GM23338 (cell line): ENCODE results near the gene LRBA. TPM values are rescaled to one million over a fixed set of nuclear protein-coding genes. Genes with fewer than 3 reads are reported as not detected.
A peak's percentile ranks its signal among the peaks of the same experiment; 100 is the strongest.

Experiments
- ATAC-seq: fragments of 200-7000 bp; cut with Tn5 transposase; 3 replicates; pipeline ENCODE4 v1.9.1; 2020
- DNase-seq: peaks from one replicate; pipeline ENCODE4 v3.0.0-alpha.2; 2015; ENCODE audit warnings: low spot score
- H2AFZ ChIP-seq: fragments of 200-600 bp; sonication (generic); 2 replicates; pipeline ENCODE4 v1.8.0; 2016; ENCODE audit warnings: antibody characterized with exemption, mild to moderate bottlenecking, moderate library complexity
- H3F3A ChIP-seq: fragments of 200-600 bp; sonication (generic); replicated peaks from 2 replicates; pipeline ENCODE4 v1.8.0; 2017; ENCODE audit warnings: antibody characterized with exemption, mixed run types, low read depth
- H3K27ac ChIP-seq: fragments of 200-600 bp; sonication (generic); 2 replicates; pipeline ENCODE4 v1.6.1; 2016; ENCODE audit warnings: low read depth
- H3K27me3 ChIP-seq: fragments of 200-600 bp; sonication (generic); 2 replicates; pipeline ENCODE4 v1.8.0; 2016; ENCODE audit warnings: mild to moderate bottlenecking, mixed run types, moderate library complexity; ENCODE audit not compliant: insufficient read depth
- H3K36me3 ChIP-seq: fragments of 200-600 bp; sonication (generic); 2 replicates; pipeline ENCODE4 v1.8.0; 2016; ENCODE audit warnings: mild to moderate bottlenecking; ENCODE audit not compliant: insufficient read depth
- H3K4me1 ChIP-seq: fragments of 200-600 bp; sonication (generic); 2 replicates; pipeline ENCODE4 v1.8.0; 2016; ENCODE audit warnings: mild to moderate bottlenecking, moderate library complexity; ENCODE audit not compliant: insufficient read depth
- H3K4me2 ChIP-seq: fragments of 200-600 bp; sonication (generic); 2 replicates; pipeline ENCODE4 v1.7.1; 2017; ENCODE audit warnings: mixed run types
- H3K4me3 ChIP-seq: fragments of 200-600 bp; sonication (generic); 2 replicates; pipeline ENCODE4 v1.6.1; 2016; ENCODE audit warnings: mixed run types
- H3K79me2 ChIP-seq: fragments of 200-600 bp; sonication (generic); replicated peaks from 2 replicates; pipeline ENCODE4 v1.8.0; 2017; ENCODE audit warnings: mild to moderate bottlenecking; ENCODE audit not compliant: insufficient read depth
- H3K9me2 ChIP-seq: fragments of 200-600 bp; sonication (generic); 2 replicates; pipeline ENCODE4 v1.8.0; 2017; ENCODE audit not compliant: insufficient read depth
- H4K20me1 ChIP-seq: fragments of 200-600 bp; sonication (generic); replicated peaks from 2 replicates; pipeline ENCODE4 v1.8.0; 2017; ENCODE audit warnings: mild to moderate bottlenecking; ENCODE audit not compliant: insufficient read depth
- H3K27ac Mint-ChIP-seq: 2 replicates; pipeline ENCODE4 v1.8.0; 2020; ENCODE audit warnings: inconsistent platforms, mild to moderate bottlenecking, moderate library complexity, mixed read lengths
- H3K27me3 Mint-ChIP-seq: 3 replicates; pipeline ENCODE4 v1.8.0; 2022; ENCODE audit warnings: low read depth, mild to moderate bottlenecking, moderate library complexity, mixed read lengths, inconsistent platforms; ENCODE audit not compliant: insufficient read depth, poor library complexity
- H3K36me3 Mint-ChIP-seq: 3 replicates; pipeline ENCODE4 v1.8.0; 2021; ENCODE audit warnings: low read depth, mild to moderate bottlenecking, inconsistent platforms, moderate library complexity, mixed read lengths
- H3K4me1 Mint-ChIP-seq: 3 replicates; pipeline ENCODE4 v1.8.0; 2020; ENCODE audit warnings: mild to moderate bottlenecking, inconsistent platforms, mixed read lengths
- H3K4me3 Mint-ChIP-seq: 3 replicates; pipeline ENCODE4 v1.8.0; 2021; ENCODE audit warnings: moderate library complexity, mild to moderate bottlenecking, inconsistent platforms, mixed read lengths
- H3K9me3 Mint-ChIP-seq: 3 replicates; pipeline ENCODE4 v1.8.0; 2020; ENCODE audit warnings: moderate library complexity, mild to moderate bottlenecking, inconsistent platforms, mixed read lengths
- CREB1 ChIP-seq: fragments of 250-450 bp; sonication (Bioruptor Pico); IDR thresholded peaks from 2 replicates; pipeline ENCODE4 v1.5.0; 2020; ENCODE audit warnings: low read depth, mild to moderate bottlenecking, moderate library complexity
- EZH2 ChIP-seq: fragments of 200-600 bp; sonication (generic); IDR thresholded peaks from one replicate; pipeline ENCODE4 v1.8.0; 2017; ENCODE audit warnings: antibody characterized with exemption, mild to moderate bottlenecking, low read depth; ENCODE audit not compliant: unreplicated experiment
- EZH2phosphoT487 ChIP-seq: fragments of 200-600 bp; sonication (generic); IDR thresholded peaks from one replicate; pipeline ENCODE4 v1.8.1; 2018; ENCODE audit warnings: antibody characterized with exemption; ENCODE audit not compliant: unreplicated experiment
- JUNB ChIP-seq: IDR thresholded peaks from one replicate; pipeline ENCODE4 v1.6.1; 2016; ENCODE audit warnings: antibody characterized with exemption; ENCODE audit not compliant: unreplicated experiment
- NANOG ChIP-seq: IDR thresholded peaks from 2 replicates; pipeline ENCODE4 v1.6.1; 2016; ENCODE audit warnings: antibody characterized with exemption, borderline replicate concordance
- POLR2AphosphoS5 ChIP-seq: IDR thresholded peaks from 2 replicates; pipeline ENCODE4 v1.6.1; 2016; ENCODE audit warnings: antibody characterized with exemption, low read depth
- STAT1 ChIP-seq: IDR thresholded peaks from one replicate; pipeline ENCODE4 v1.6.1; 2016; ENCODE audit warnings: antibody characterized with exemption; ENCODE audit not compliant: unreplicated experiment
- ZNF114 ChIP-seq: fragments of 250-450 bp; sonication (Bioruptor Pico); IDR thresholded peaks from 2 replicates; pipeline ENCODE4 v1.5.0; 2020; ENCODE audit warnings: mild to moderate bottlenecking, moderate library complexity
- ZNF331 ChIP-seq: fragments of 250-450 bp; sonication (Bioruptor Pico); IDR thresholded peaks from 2 replicates; pipeline ENCODE4 v1.5.0; 2020; ENCODE audit warnings: low read depth, mild to moderate bottlenecking, moderate library complexity
- ZNF462 ChIP-seq: fragments of 250-450 bp; sonication (Bioruptor Pico); IDR thresholded peaks from 2 replicates; pipeline ENCODE4 v1.5.0; 2020; ENCODE audit warnings: mild to moderate bottlenecking, moderate library complexity
- polyA plus RNA-seq: library from polyadenylated mRNA; unstranded; fragments of >200 nt; fragmentation: Nextera tagmentation; extraction: Ambion mirVana; gene quantifications from 2 replicates; pipeline ENCODE4 v1.2.1, GENCODE V29; 2016
- total RNA-seq: library from RNA; depleted of rRNA; stranded (reverse); fragments of >200 nt; shearing (Covaris generic); gene quantifications from 2 replicates; pipeline ENCODE4 v1.2.3, GENCODE V29; 2014
- TF ChIP-seq, protein P1 (sequence below), 2 experiments: fragments of 200-600 bp in 1 of 2; sonication (generic) in 1 of 2; conservative IDR thresholded peaks; 2 replicates each; pipeline versions ENCODE4 v1.5.1 to v1.6.1; 2016 to 2017; ENCODE audit warnings: antibody characterized with exemption in 2 of 2, low read depth in 2 of 2, mild to moderate bottlenecking in 2 of 2, moderate library complexity in 1 of 2

Gene LRBA
- total and polyA plus RNA-seq, 2 experiments from 2014 or later, result 23.3 to 126 TPM

GRCh38 chr4:150547154-150547838 is 467.8 kb downstream of the LRBA start:
- Mint-ChIP-seq H3K9me3 (no peaks in the 10 kb centered on the region), H3K36me3 (no peaks in the 10 kb centered on the region), H3K27ac (0 out of 2 replicates have a peak overlapping the region, but pooled peaks have one; percentile 10), H3K27me3 (peaks cover 2% of the 10 kb centered on the region), H3K4me1 (peaks cover 9% of the 10 kb centered on the region; the same call in 2 of the 3 replicates), H3K4me3 (no peak overlapping the region)
- ATAC-seq (no peak), DNase-seq (no peak)
- H2AFZ ChIP-seq, result no peak overlapping the region
- H3K9me2 ChIP-seq, result no peaks in the 10 kb centered on the region
- no peak overlapping the region for H3K27ac ChIP-seq
- H3K4me3 ChIP-seq, result no peak overlapping the region
- no peaks in the 10 kb centered on the region for H3K79me2 ChIP-seq
- no peaks in the 10 kb centered on the region for H3K36me3 ChIP-seq
- no peaks in the 10 kb centered on the region for H3K27me3 ChIP-seq
- TF ChIP-seq, protein P1, sequence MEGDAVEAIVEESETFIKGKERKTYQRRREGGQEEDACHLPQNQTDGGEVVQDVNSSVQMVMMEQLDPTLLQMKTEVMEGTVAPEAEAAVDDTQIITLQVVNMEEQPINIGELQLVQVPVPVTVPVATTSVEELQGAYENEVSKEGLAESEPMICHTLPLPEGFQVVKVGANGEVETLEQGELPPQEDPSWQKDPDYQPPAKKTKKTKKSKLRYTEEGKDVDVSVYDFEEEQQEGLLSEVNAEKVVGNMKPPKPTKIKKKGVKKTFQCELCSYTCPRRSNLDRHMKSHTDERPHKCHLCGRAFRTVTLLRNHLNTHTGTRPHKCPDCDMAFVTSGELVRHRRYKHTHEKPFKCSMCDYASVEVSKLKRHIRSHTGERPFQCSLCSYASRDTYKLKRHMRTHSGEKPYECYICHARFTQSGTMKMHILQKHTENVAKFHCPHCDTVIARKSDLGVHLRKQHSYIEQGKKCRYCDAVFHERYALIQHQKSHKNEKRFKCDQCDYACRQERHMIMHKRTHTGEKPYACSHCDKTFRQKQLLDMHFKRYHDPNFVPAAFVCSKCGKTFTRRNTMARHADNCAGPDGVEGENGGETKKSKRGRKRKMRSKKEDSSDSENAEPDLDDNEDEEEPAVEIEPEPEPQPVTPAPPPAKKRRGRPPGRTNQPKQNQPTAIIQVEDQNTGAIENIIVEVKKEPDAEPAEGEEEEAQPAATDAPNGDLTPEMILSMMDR (conservative IDR thresholded peaks at IDR 0.05; ENCODE audit: low read depth in 2 of 2), result no peak
- no peak for TF ChIP-seq NANOG
- H4K20me1 ChIP-seq, result no peaks in the 10 kb centered on the region
- H3K4me2 ChIP-seq, result no peak overlapping the region
- no peaks in the 10 kb centered on the region for H3F3A ChIP-seq
- H3K4me1 ChIP-seq, result peaks cover 5% of the 10 kb centered on the region

- Mint-ChIP-seq H3K4me3 (no peak overlapping the region), H3K4me1 (peaks cover 9% of the 10 kb centered on the region; the same call in 2 of the 3 replicates), H3K9me3 (no peaks in the 10 kb centered on the region), H3K27me3 (no peaks in the 10 kb centered on the region), H3K36me3 (no peaks in the 10 kb centered on the region), H3K27ac (0 out of 2 replicates have a peak overlapping the region, but pooled peaks have one; percentile 16)
- Histone ChIP-seq H3K4me2 (no peak overlapping the region), H3F3A (no peaks in the 10 kb centered on the region), H3K9me2 (no peaks in the 10 kb centered on the region), H3K27me3 (no peaks in the 10 kb centered on the region), H4K20me1 (no peaks in the 10 kb centered on the region), H2AFZ (no peak overlapping the region), H3K27ac (no peak overlapping the region; the same call in 1 of the 2 replicates), H3K4me1 (peaks cover 15% of the 10 kb centered on the region), H3K79me2 (no peaks in the 10 kb centered on the region), H3K36me3 (no peaks in the 10 kb centered on the region), H3K4me3 (no peak overlapping the region)
- no peak for ATAC-seq
- no peak for DNase-seq
- TF ChIP-seq JUNB, result no peak
- no peak for TF ChIP-seq POLR2AphosphoS5
- no peak for TF ChIP-seq EZH2
- TF ChIP-seq, protein P1 (conservative IDR thresholded peaks at IDR 0.05; ENCODE audit: low read depth in 2 of 2), result no peak
- no peak for TF ChIP-seq ZNF114
- TF ChIP-seq ZNF331 (CRISPR knock-in tag), result no peak
- TF ChIP-seq ZNF462, result no peak
- TF ChIP-seq CREB1 (CRISPR knock-in tag), result no peak
- TF ChIP-seq EZH2phosphoT487, result no peak
- no peak for TF ChIP-seq STAT1
- TF ChIP-seq NANOG, result no peak
Observed at GRCh38 chr4:150546286-150546685, 468.8 kb downstream of the LRBA start.
